ENCODE measurements around the gene LRMDA. TPM values are rescaled to one million over a fixed set of nuclear protein-coding genes. Genes with fewer than 3 reads are reported as not detected.

The LRMDA gene
- total and polyA plus RNA-seq, 10 of the 15 experiments (the other 5 are each of a cell fraction or from before 2014, with no cell fraction given) = 0.07 to 0.54 (median 0.29) TPM; not detected in 4

GRCh38 chr10:75505840-75506506, 74.5 kb downstream of the LRMDA start (continued):
- TF ChIP-seq MTA2 (IDR thresholded peaks at IDR 0.05; ENCODE audit: low read depth) (peak; percentile 59; the same call in 1 of the 2 replicates), NR2F1 (conservative IDR thresholded peaks at IDR 0.05) (peak; percentile 89), MEF2B (IDR thresholded peaks at IDR 0.05; ENCODE audit: partially characterized antibody, poor library complexity, severe bottlenecking) (peak; percentile 84), SPI1 (IDR thresholded peaks at IDR 0.05; ENCODE audit: borderline replicate concordance, insufficient read depth, low read depth, low read length) (0 out of 2 replicates have a peak, but pooled peaks have one; percentile 4), ZNF217 (IDR thresholded peaks at IDR 0.05) (peak; percentile 80), FOXK2 (IDR thresholded peaks at IDR 0.05) (no peak), IKZF1 (conservative IDR thresholded peaks at IDR 0.05) (peak; percentile 43), PAX5 (IDR thresholded peaks at IDR 0.05; ENCODE audit: borderline replicate concordance, low read depth, low read length) (peak; percentile 47; the same call in 1 of the 2 replicates)

GRCh38 chr10:75506930-75507329, 75.5 kb downstream of the LRMDA start:
- intact Hi-C loops (cut with micrococcal nuclease; ENCODE audit: unreplicated experiment) = no loop called here
- H3K27ac ChIP-seq (ENCODE audit: control insufficient read depth, insufficient read depth) = no peak overlapping the region
- H3K79me2 ChIP-seq (ENCODE audit: control insufficient read depth, insufficient read depth, low read length) = no peaks in the 10 kb centered on the region
- DNase-seq (ENCODE audit: low read depth, low spot score) (no peak), ATAC-seq (peak; percentile 25), FAIRE-seq (no peak)
- no peaks in the 10 kb centered on the region for H3K27me3 ChIP-seq (replicated peaks in 1 of 2; ENCODE audit: control insufficient read depth in 2 of 2, insufficient read depth in 2 of 2, low read length in 1 of 2)
- ChIA-PET SMC1A (ENCODE audit: uncharacterized antibody, unreplicated experiment) (interaction anchor here (0.8 to 3.3 kb wide), 17 partner anchors 10 to 402 kb away, joined by 3 to 20 read pairs (median 5); partner anchors contain the start of gene ZNF503), RAD21 (ENCODE audit: unreplicated experiment) (interaction anchor here (0.7 to 3.1 kb wide), 6 partner anchors 18 to 258 kb away, joined by 3 to 18 read pairs (median 7); no protein-coding TSS in a partner anchor), POLR2A (no interaction called here), CTCF (interaction anchor here (0.6 to 2.1 kb wide), 4 partner anchors 10 to 145 kb away, joined by 3 to 7 read pairs (median 4); no protein-coding TSS in a partner anchor)
- no peak overlapping the region for H3K4me2 ChIP-seq (ENCODE audit: control insufficient read depth, insufficient read depth)
- no peak overlapping the region for H2AFZ ChIP-seq (ENCODE audit: control insufficient read depth, low read depth, low read length)
- H3K4me3 ChIP-seq = no peak overlapping the region
- 33% methylated on average over 3 of the region's 4 CpGs for WGBS (ENCODE audit: insufficient coverage, insufficient replicate concordance, low lambda C conversion rate, missing lambda C conversion rate)
- peaks cover 12% of the 10 kb centered on the region for H3K4me1 ChIP-seq (ENCODE audit: control insufficient read depth, insufficient read depth, low read length)
- H3K9ac ChIP-seq (ENCODE audit: control insufficient read depth, insufficient read depth, low read length) = no peak overlapping the region
- H4K20me1 ChIP-seq (ENCODE audit: control insufficient read depth, insufficient read depth) = no peaks in the 10 kb centered on the region
- no peaks in the 10 kb centered on the region; the same call in 2 of the 3 replicates for H3K9me3 ChIP-seq (replicated peaks; ENCODE audit: control insufficient read depth, insufficient read depth, low read length)
- in situ Hi-C loops (cut with MboI) = no loop called here
- no peaks in the 10 kb centered on the region for H3K36me3 ChIP-seq (ENCODE audit: control insufficient read depth in 2 of 2, insufficient read depth in 2 of 2, low read length in 1 of 2)
- BruUV-seq (replicated peaks) = no TSS peak
- TF ChIP-seq TCF12 (IDR thresholded peaks at IDR 0.05; ENCODE audit: low read depth, low read length) (no peak), ASH2L (IDR thresholded peaks at IDR 0.05; ENCODE audit: borderline replicate concordance, low read depth) (no peak), SPI1 (IDR thresholded peaks at IDR 0.05; ENCODE audit: borderline replicate concordance, insufficient read depth, low read depth, low read length) (no peak), SUPT20H (IDR thresholded peaks at IDR 0.05; ENCODE audit: borderline replicate concordance, control insufficient read depth, low read depth, low read length) (no peak), ESRRA (IDR thresholded peaks at IDR 0.05; ENCODE audit: low read length) (no peak), BCLAF1 (IDR thresholded peaks at IDR 0.05) (no peak), E2F8 (IDR thresholded peaks at IDR 0.05; ENCODE audit: low read depth, partially characterized antibody) (no peak), PML (IDR thresholded peaks at IDR 0.05; ENCODE audit: low read length) (no peak), CREM (IDR thresholded peaks at IDR 0.05; ENCODE audit: low read depth) (no peak)

All from GM12878 (cell line).